A172 (cell line): ENCODE measurements around the gene ASB1. TPM values are rescaled to one million over a fixed set of nuclear protein-coding genes. Genes with fewer than 3 reads are reported as not detected.

Experiments used
- DNase-seq: peaks from one replicate; pipeline ENCODE4 v3.0.0-alpha.2; 2015; ENCODE audit warnings: low spot score
- total RNA-seq: library from RNA; depleted of rRNA; stranded (reverse); fragments of >200 nt; shearing (Covaris generic); gene quantifications from 2 replicates; pipeline ENCODE4 v1.2.3, GENCODE V29; 2014

The ASB1 gene
- total RNA-seq, 1 experiment from 2014 or later, result 46.8 TPM

DNA sequence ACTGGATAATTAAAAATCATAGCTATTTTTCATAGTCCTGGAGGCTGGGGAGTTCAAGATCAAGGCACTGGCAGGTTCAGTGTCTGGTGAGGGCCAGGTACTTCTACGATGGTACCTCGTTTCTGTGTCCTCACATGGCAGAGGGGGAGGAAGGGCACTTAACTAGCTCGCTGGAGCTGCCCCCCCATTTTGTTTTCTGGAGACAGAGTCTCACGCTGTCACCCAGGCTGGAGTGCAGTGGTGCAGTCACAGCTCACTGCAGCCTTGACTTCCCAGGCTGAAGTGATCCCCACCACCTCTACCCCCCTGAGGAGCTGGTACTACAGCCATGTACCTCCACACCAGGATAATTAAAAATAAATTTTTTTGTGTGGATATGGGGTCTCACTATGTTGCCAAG is 40.3 kb downstream of the ASB1 start:
- no peak for DNase-seq

- DNase-seq, result no peak
Measured at GRCh38 chr2:238467792-238468191, 41.1 kb downstream of the ASB1 start.

GRCh38 chr2:238469155-238469554 is 42.4 kb downstream of the ASB1 start:
- no peak for DNase-seq

DNA sequence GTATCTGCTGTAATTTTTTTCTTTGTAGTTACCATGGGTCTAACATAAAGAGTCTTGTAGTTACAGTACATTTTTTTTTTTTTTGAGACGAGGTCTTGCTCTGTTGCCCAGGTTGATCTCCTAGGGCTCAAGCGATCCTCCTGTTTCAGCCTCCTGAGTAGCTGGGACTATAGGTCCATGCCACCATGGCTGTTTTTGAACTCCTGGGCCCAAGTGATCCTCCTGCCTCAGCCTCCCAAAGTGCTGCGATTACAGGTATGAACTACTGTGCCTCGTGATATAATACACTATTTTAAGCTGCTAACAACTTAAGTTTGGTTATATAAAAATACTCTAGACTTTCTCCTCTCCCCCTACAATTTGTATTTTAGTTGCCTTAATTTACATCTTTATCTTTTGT is 46.3 kb downstream of the ASB1 start:
- no peak for DNase-seq

DNA sequence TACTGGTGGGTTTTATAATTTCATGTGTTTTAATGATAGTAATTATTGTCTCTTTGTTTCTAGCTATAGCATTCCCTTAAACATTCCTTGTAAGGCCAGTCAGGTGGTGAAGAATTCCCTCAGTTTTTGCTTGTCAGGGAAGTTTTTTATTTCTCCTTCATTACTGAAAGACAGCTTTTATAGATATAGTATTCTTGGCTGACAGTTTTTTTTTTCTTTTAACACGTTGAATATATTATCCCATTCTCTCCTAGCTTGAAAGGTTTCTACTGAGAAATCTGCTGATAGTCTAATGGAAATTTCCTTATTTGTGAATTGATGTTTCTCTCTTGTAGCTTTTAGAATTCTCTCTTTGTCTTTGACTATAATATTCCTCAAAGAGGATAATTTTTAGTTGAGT is 46.8 kb downstream of the ASB1 start:
- no peak for DNase-seq

DNA sequence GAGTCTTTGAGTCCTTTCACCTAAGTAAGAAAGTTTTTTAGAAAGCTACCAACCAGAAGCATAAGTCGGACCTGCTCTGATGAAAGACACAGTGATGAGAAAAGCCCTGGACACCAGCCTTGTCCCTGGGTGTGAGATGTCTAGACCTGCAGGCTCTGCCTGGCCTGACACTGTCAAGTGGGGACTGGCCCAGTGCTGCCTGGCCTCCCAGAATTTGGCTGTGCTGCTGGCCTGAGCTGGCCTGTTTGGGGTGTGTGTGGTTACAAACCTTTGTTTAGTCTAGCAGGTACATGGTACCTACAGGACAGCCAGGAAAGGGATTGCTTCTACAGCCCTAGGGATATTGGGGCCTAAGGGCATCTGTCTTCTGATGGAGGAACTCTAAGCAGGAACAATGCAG is 48.3 kb downstream of the ASB1 start:
- no peak for DNase-seq

- DNase-seq, result peak; percentile 11
Measured at GRCh38 chr2:238475566-238475965, 48.8 kb downstream of the ASB1 start.

- no peak for DNase-seq
Measured at GRCh38 chr2:238476258-238476657, 49.5 kb downstream of the ASB1 start.

GRCh38 chr2:238478216-238478615 is 51.5 kb downstream of the ASB1 start:
- DNase-seq, result no peak

DNA sequence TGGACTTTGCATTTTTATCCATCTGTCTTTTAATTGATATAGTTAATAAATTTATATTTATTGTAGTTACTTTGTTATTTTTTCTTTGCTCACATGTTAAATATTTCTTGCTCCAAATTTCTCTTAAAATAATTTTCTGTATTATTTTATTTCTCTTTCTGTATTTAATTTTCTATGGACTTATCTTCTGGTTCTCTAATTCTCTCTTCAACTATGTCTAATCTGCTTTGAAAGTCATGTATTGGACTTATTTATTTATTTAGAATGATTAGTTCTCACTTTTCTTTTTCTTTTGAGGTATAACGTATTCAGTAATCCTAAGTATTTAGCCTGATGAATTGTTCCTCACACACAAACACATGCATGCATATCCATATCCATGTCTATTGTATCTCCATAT is 53.1 kb downstream of the ASB1 start:
- no peak for DNase-seq

DNA sequence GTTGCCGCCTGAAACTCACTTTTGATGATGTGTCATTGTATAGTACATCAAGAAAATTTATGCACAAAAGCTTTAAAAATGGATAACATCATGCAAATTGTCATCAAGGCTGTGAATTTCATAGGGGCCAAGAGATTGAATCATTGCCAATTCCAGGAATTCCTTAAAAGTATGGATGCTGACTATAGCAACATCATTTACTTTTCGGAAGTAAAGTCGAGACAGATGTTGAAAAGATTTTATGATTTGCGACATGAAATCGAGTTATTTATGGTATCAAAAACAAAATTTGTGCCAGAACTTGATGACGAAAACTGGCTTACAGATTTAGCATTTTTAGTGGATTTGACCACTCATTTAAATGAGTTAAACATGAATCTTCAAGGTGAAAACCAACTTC is 56.3 kb downstream of the ASB1 start:
- no peak for DNase-seq

DNA sequence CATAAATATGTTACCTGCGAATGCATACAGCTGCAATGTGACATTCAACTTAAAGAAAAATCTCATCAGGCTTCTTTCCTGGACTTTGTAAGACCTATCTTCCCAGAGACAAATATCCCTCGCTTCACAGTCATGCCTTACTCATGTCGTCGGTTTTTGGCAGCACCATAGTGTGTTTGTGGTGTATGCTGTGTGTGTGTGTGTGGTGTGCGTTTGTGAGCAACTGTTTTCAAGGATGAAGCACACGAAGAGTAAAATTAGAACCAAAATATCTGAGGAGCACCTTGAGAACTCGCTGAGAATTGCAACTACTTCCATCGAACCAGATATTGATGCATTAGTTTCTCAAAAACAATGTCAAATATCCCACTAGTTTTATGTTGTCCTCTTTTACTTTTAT is 56.9 kb downstream of the ASB1 start:
- DNase-seq, result no peak

DNA sequence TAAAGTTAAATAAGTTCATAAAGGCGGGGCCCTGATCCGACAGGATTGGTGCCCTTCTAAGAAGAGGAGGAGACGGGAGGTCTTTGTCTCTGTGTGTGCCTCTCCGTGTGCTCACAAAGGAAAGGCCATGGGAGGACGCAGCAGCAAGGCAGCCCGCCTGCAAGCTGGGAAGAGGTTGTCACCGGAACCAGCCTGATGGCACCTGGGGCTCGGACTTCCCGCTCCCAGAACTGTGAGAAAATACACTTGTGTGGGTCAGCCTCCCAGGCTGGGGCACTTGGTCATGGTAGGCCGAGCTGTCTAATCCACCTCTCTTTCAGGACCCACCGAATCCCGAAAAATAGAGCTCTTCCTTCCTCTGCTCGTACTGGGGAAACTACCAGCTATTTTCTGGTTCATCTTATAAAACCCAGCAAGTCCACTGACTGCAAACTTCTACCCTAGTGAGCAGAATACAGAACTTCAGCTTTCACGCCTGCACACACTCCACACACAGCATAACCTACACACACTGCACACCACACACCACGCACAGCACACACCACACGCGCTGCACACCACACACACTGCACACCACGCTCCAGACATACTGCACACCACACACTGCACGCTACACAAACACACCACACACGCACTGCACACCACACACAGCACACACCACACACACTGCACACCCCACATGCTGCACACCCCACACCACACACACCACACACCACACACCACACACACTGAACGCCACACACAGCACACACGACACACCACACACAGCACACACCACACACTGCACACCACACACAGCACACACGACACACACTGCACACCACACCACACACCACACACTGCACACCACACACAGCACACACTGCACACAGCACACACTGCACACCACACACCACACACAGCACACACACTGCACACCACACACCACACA is 58.1 kb downstream of the ASB1 start:
- DNase-seq, result no peak

DNA sequence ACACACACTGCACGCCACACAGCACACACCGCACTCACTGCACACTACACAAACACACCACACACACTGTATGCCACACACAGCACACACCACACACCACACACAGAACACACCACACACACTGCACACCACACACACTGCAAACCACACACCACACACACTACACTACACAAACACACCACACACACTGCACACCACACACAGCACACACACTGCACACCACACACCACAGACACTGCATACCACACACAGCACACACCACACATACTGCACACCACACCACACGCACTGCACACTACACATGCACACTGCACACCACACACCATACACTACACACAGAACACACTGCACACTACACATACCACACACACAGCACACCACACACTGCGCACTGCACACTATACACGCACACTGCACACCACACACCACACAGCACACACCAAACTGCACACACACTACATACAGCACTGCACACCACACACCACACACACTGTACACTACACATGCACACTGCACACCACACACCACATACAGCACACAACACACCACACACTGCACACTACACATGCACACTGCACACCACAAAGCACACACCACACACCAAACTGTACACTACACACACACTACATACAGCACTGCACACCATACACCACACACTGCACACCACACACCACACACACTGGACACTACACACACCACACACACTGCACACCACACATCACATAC is 59.6 kb downstream of the ASB1 start:
- no peak for DNase-seq

DNA sequence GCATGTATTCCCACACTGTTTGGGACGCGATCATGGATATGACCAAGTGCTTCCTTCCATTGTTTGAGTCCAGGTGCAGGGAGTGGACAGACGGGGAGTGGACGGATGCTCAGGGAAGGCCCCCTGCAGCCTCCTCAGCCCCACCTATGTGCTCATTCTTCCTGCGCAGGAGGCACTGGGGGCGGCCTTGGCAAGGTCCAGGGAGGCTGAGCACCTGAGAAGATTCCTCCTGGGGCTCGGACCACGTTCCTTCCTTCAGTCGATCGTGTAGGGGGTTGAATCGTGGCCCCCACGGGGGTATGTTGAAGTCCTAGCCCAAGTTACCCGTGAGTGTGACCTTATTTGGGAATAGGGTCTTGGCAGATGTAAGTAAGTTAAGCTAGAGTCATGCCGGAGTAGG is 60.4 kb downstream of the ASB1 start:
- DNase-seq, result no peak

GRCh38 chr2:238487652-238488346 is 61.1 kb downstream of the ASB1 start:
- DNase-seq, result no peak

DNA sequence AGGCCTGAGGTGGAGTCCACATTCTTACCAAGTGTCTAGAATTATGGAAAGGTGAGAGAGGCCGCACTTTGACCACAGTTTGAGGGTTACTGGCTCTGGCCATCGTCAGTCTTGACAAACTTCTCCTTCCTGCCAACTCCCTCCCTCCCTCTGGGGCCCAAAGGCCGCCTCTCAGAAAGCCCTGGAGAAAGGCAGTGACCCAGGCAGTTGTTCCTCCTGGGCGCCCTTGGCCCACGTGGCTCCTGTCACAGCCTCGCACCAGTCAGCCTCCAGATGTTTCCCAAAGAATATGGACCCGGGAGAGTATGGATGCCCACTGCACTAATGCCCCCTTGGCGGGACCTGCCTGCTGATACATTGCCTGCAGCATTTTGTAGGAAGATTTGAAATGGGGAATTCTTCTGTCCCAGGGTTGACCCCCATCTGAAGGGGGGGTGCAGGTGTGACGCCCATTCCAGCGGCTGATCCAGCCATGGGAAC is 61.7 kb downstream of the ASB1 start:
- DNase-seq, result no peak

GRCh38 chr2:238489431-238489830 is 62.7 kb downstream of the ASB1 start:
- DNase-seq, result no peak

DNA sequence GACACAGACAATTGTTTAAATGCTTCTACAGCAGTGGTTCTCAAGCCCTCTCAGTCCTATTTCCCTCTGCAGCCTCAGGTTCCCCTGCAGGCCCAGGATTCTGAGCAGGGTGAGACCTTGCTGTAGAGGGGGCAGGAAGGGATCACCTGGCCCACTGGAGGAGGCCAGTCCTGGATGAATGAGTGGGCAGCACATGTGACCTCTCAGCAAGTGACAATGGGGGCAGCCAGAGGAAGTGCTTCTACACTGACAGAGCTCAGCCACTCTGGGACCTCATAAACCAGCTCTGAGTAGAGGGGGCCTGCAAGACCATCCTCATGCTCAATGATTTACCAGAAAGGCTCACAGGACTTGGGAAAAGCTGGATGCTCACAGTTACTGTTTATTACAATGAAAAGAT is 63.2 kb downstream of the ASB1 start:
- no peak for DNase-seq

DNA sequence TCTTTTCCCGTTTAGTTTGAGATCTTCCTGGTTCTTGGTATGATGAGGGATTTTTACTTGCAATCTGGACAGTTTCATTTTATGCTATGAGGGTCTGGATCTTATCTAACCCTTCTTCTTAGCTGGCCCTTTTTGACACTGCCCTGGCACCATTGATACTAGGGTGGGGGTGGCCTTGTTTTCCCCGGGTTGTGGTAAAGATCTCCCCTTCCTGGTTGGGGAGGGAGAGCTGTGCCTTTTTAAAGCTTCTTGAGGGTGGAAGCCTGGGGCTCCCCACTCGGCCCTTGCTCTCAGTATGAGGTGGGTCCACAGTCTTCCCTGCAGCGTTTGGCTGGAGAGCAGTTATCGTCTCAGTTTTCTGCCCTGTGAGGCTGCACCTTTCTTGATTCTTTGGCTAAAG is 66.1 kb downstream of the ASB1 start:
- no peak for DNase-seq

- DNase-seq, result no peak
Measured at GRCh38 chr2:238493411-238493810, 66.7 kb downstream of the ASB1 start.

- no peak for DNase-seq
Measured at GRCh38 chr2:238493880-238494572, 67.3 kb downstream of the ASB1 start.
